ENCODE results near the gene SKP1. TPM values are rescaled to one million over a fixed set of nuclear protein-coding genes. Genes with fewer than 3 reads are reported as not detected.

SKP1 gene
- total RNA-seq, 1 experiment from 2014 or later: 245 TPM

DNA sequence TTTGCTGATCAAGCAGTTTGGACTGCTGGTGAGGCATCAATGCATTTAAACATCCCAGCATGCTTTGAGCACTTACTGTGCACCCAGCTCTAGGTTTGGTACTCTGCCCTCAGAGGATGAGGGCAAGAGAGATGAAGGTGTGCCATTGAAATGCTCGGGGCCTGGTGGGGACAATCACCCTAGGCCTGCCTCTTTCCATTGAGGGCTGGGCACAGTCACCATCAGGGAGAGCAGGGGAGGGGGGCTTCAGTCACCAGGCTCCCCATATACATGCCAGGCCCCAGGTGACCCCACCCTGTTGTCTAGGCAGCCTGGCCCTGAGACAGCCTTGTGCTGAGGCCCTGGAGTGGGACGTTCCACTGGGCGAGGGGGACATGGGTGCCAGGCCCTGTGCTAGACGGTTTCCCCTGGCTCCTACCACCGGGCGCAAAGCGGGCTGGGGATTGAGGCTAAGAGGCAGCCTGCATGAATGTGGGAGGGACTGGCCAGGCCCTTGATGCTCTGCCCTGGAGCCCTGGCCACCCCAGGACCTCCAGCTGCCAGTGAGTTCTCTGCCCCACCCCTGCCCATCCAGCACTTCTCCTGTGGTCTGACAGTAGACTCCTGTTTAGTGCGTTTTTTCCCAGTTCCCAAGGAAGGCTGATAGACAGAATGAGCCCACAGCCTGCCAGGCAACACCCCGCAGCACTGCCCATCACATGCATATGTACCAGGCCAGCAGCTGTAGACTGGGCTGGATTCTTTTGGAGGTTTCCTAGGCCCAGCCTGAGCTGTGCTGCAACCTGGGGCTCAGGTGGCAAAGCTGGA is 43.4 kb downstream of the SKP1 start (continued):
- TF ChIP-seq YY1 (IDR thresholded peaks at IDR 0.05; ENCODE audit: extremely low read depth, insufficient replicate concordance, low read depth, low read length) (no peak), REST (IDR thresholded peaks at IDR 0.05; ENCODE audit: low read depth) (no peak), ATF3 (IDR thresholded peaks at IDR 0.05) (no peak), EZH2 (IDR thresholded peaks at IDR 0.05) (no peak)

DNA sequence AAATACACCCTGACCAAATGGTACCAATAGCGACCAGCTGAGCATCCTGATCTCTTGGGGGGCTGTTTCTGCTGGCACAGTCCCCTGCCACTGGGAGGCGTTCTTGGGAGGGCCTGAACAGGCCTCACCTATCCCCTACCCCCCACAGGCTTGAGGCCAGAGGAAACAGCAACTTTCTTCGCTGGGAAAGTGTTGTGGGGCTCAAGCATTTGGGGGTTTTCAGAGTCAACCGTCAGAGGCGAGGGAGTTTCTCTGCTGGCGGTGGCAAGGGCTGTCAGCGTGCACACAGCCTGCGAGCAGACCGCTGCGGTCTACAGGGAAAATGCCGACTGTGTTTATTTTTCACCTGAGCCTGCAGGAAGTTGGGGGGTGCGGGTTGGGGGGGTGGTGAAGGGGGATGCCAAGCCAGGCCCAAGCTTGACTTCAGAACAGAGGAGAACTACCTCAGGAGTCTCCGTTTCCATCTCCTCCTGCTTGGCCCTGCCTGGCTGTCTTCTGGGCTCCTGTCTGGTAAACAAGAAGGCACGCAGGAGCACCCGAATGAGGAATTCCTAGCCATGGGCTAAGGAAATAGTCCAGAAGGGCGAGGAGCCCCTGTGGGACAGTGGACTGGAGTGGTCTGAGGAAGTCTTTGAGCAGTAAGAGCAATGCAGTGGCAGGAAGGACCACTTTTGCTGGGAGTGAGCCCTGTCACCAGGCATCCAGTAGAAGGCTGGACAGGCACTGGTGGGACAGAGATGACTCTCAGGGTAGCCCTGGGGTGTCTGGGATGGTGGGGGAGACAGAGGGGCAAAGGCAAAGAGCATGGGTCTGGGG is 44.2 kb downstream of the SKP1 start:
- BruUV-seq (replicated peaks): no TSS peak
- Histone ChIP-seq H3K27me3 (ENCODE audit: insufficient read depth, low read length) (no peaks in the 10 kb centered on the region), H3K9me3 (ENCODE audit: control insufficient read depth in 1 of 2, insufficient read depth in 1 of 2, low read depth in 1 of 2, low read length in 2 of 2) (no peaks in the 10 kb centered on the region), H3K4me1 (ENCODE audit: control insufficient read depth in 1 of 2, insufficient read depth in 2 of 2, low read length in 2 of 2) (peaks cover 0 to under 1% of the 10 kb centered on the region in 2 experiments; a peak in 1 of 4 replicates), H3K9ac (ENCODE audit: low read length) (no peak overlapping the region), H3K4me3 (replicated peaks in 1 of 2; ENCODE audit: low read depth in 1 of 2, low read length in 2 of 2) (no peak overlapping the region), H4K20me1 (ENCODE audit: insufficient read depth) (no peaks in the 10 kb centered on the region), H3K27ac (ENCODE audit: low read depth, low read length) (no peak overlapping the region), H3K4me2 (ENCODE audit: low read length) (no peak overlapping the region), H3K36me3 (ENCODE audit: control insufficient read depth in 1 of 2, insufficient read depth in 2 of 2, low read length in 2 of 2) (peaks cover 0 to 8% of the 10 kb centered on the region in 2 experiments; a peak in 3 of 4 replicates), H3K79me2 (ENCODE audit: insufficient read depth, low read length) (0 out of 2 replicates have a peak, but pooled peaks cover 3% of the 10 kb centered on the region), H2AFZ (ENCODE audit: low read depth, low read length, poor library complexity, severe bottlenecking) (no peak overlapping the region), H3K9me2 (ENCODE audit: insufficient read depth) (no peaks in the 10 kb centered on the region)
- TF ChIP-seq YY1 (IDR thresholded peaks at IDR 0.05; ENCODE audit: extremely low read depth, insufficient replicate concordance, low read depth, low read length) (no peak), SRF (IDR thresholded peaks at IDR 0.05; ENCODE audit: low read depth) (no peak)
- TF ChIP-seq, protein P1, sequence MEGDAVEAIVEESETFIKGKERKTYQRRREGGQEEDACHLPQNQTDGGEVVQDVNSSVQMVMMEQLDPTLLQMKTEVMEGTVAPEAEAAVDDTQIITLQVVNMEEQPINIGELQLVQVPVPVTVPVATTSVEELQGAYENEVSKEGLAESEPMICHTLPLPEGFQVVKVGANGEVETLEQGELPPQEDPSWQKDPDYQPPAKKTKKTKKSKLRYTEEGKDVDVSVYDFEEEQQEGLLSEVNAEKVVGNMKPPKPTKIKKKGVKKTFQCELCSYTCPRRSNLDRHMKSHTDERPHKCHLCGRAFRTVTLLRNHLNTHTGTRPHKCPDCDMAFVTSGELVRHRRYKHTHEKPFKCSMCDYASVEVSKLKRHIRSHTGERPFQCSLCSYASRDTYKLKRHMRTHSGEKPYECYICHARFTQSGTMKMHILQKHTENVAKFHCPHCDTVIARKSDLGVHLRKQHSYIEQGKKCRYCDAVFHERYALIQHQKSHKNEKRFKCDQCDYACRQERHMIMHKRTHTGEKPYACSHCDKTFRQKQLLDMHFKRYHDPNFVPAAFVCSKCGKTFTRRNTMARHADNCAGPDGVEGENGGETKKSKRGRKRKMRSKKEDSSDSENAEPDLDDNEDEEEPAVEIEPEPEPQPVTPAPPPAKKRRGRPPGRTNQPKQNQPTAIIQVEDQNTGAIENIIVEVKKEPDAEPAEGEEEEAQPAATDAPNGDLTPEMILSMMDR (IDR thresholded peaks at IDR 0.05 in 2 of 3, conservative IDR thresholded peaks at IDR 0.05 in 1 of 3; ENCODE audit: borderline replicate concordance in 1 of 3, insufficient read depth in 1 of 3, low read depth in 2 of 3, low read length in 2 of 3): 0 out of 6 replicates have a peak, but pooled peaks of 2 of the 3 experiments have one; percentile 6 to 11
- POLR2A ChIA-PET: no interaction called here
- DNase-seq (ENCODE audit: low read depth, low spot score): no peak
- CTCF ChIA-PET: interaction anchor here (1.0 kb wide), 1 partner anchor 8 kb away, joined by 3 read pairs; no protein-coding TSS in a partner anchor
- intact Hi-C loops (cut with micrococcal nuclease): no loop called here
- ATAC-seq: no peak
- RAD21 ChIA-PET (ENCODE audit: low non-redundant PET in 1 of 2, low total read pairs in 2 of 2, uncharacterized antibody in 2 of 2, unreplicated experiment in 2 of 2): no interaction called here
